Trophoblast cell (in vitro differentiated cells and primary cell): ENCODE measurements around the gene GPR179.

Experiments
- DNase-seq, 2 donors: peaks; one replicate each; pipeline ENCODE4 v3.0.0-alpha.2; 2016
- H2AFZ ChIP-seq: 2 replicates; pipeline ENCODE4 v1.6.1; 2013; ENCODE audit warnings: low read length, moderate library complexity, mild to moderate bottlenecking; ENCODE audit not compliant: insufficient read depth, poor library complexity
- H2AK5ac ChIP-seq: 2 replicates; pipeline ENCODE4 v1.6.1; 2013; ENCODE audit warnings: mild to moderate bottlenecking, low read length
- H2BK120ac ChIP-seq: 2 replicates; pipeline ENCODE4 v1.6.1; 2013; ENCODE audit warnings: low read length, mild to moderate bottlenecking, moderate library complexity; ENCODE audit not compliant: insufficient read depth, poor library complexity
- H2BK12ac ChIP-seq: 2 replicates; pipeline ENCODE4 v1.6.1; 2013; ENCODE audit warnings: mild to moderate bottlenecking, low read length, moderate library complexity
- H2BK5ac ChIP-seq: 2 replicates; pipeline ENCODE4 v1.6.1; 2013; ENCODE audit warnings: low read length, low read depth, moderate library complexity, mild to moderate bottlenecking; ENCODE audit not compliant: poor library complexity
- H3K14ac ChIP-seq: 2 replicates; pipeline ENCODE4 v1.6.1; 2013; ENCODE audit warnings: mild to moderate bottlenecking, low read length
- H3K18ac ChIP-seq: 2 replicates; pipeline ENCODE4 v1.6.1; 2013; ENCODE audit warnings: mild to moderate bottlenecking, low read length
- H3K23ac ChIP-seq: 2 replicates; pipeline ENCODE4 v1.6.1; 2013; ENCODE audit warnings: low read length
- H3K27ac ChIP-seq: 2 replicates; pipeline ENCODE4 v1.5.1; 2013; ENCODE audit warnings: low read depth, mild to moderate bottlenecking, inconsistent platforms, low read length, moderate library complexity
- H3K27me3 ChIP-seq: 2 replicates; pipeline ENCODE4 v1.6.1; 2013; ENCODE audit warnings: inconsistent platforms, mild to moderate bottlenecking, low read length, moderate library complexity; ENCODE audit not compliant: insufficient read depth
- H3K36me3 ChIP-seq, 2 experiments: 1 replicate in 1 of 2; 2 replicates in 1 of 2; pipeline ENCODE4 v1.6.1; 2013; ENCODE audit warnings: low read length in 2 of 2, mild to moderate bottlenecking in 2 of 2, moderate library complexity in 1 of 2; ENCODE audit not compliant: insufficient read depth in 2 of 2, control insufficient read depth in 1 of 2
- H3K4ac ChIP-seq: 2 replicates; pipeline ENCODE4 v1.6.1; 2013; ENCODE audit warnings: low read depth, mild to moderate bottlenecking, low read length, moderate library complexity
- H3K4me1 ChIP-seq, 2 experiments: 1 replicate in 1 of 2; 2 replicates in 1 of 2; pipeline ENCODE4 v1.6.1; 2013; ENCODE audit warnings: low read length in 2 of 2, mild to moderate bottlenecking in 2 of 2, moderate library complexity in 1 of 2; ENCODE audit not compliant: insufficient read depth in 2 of 2, control insufficient read depth in 1 of 2
- H3K4me2 ChIP-seq: 2 replicates; pipeline ENCODE4 v1.6.1; 2013; ENCODE audit warnings: inconsistent platforms, mild to moderate bottlenecking, low read length, moderate library complexity
- H3K4me3 ChIP-seq: 2 replicates; pipeline ENCODE4 v1.5.1; 2013; ENCODE audit warnings: mild to moderate bottlenecking, low read depth, low read length, inconsistent platforms
- H3K79me1 ChIP-seq: one replicate; pipeline ENCODE4 v1.6.1; 2013; ENCODE audit warnings: low read length
- H3K79me2 ChIP-seq: 2 replicates; pipeline ENCODE4 v1.6.1; 2013; ENCODE audit warnings: low read length, mild to moderate bottlenecking; ENCODE audit not compliant: control insufficient read depth, insufficient read depth, poor library complexity
- H3K9ac ChIP-seq: 2 replicates; pipeline ENCODE4 v1.6.1; 2013; ENCODE audit warnings: mild to moderate bottlenecking, low read length
- H3K9me3 ChIP-seq: 2 replicates; pipeline ENCODE4 v1.6.1; 2013; ENCODE audit warnings: low read depth, mild to moderate bottlenecking, control low read depth, inconsistent platforms, low read length; ENCODE audit not compliant: insufficient read depth
- H4K12ac ChIP-seq: 2 replicates; pipeline ENCODE4 v1.6.1; 2013; ENCODE audit warnings: low read depth, mild to moderate bottlenecking, low read length, moderate library complexity
- H4K8ac ChIP-seq: 2 replicates; pipeline ENCODE4 v1.6.1; 2013; ENCODE audit warnings: low read depth, mild to moderate bottlenecking, low read length, moderate library complexity
- H4K91ac ChIP-seq: one replicate; pipeline ENCODE4 v1.6.1; 2013; ENCODE audit warnings: low read depth, mild to moderate bottlenecking, low read length, moderate library complexity
- WGBS: extraction: QIAGEN DNeasy Blood & Tissue Kit; methylation state at CpG from one replicate; pipeline ENCODE4 v1.1.7; 2013; ENCODE audit warnings: missing lambda C conversion rate; ENCODE audit not compliant: insufficient read length, insufficient coverage; ENCODE audit errors: extremely low coverage; 5-methylcytosine and 5-hydroxymethylcytosine counted together

GPR179 gene

DNA sequence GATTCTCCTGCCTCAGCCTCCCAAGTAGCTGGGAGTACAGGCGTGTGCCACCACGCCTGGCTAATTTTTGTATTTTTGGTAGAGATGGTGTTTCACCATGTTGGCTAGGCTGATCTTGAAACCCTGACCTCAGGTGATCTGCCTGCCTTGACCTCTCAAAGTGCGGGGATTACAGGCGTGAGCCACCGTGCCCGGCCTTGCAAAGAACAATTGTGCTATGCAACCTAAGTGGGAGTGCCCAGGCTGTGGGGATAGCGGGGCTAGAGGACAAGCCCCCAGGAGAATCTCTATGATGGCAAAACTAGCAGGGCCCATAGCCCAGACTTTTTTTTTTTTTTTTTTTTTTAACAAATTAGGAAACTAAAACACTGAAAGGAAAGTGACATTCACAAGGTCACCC is 2.0 kb upstream of the GPR179 start:
- Histone ChIP-seq H3K4me3 (no peak overlapping the region), H3K4ac (no peak overlapping the region), H2BK5ac (no peak overlapping the region), H3K27me3 (no peaks in the 10 kb centered on the region), H3K14ac (no peak overlapping the region), H2AFZ (no peak overlapping the region), H2AK5ac (no peak overlapping the region), H3K23ac (no peak overlapping the region), H4K8ac (no peak overlapping the region), H3K4me1 (no peaks in the 10 kb centered on the region), H3K4me2 (no peak overlapping the region), H2BK120ac (no peak overlapping the region), H3K79me2 (no peaks in the 10 kb centered on the region), H4K12ac (no peak overlapping the region), H3K36me3 (no peaks in the 10 kb centered on the region), H2BK12ac (no peak overlapping the region), H3K9me3 (no peaks in the 10 kb centered on the region), H3K18ac (no peak overlapping the region), H3K79me1 (no peaks in the 10 kb centered on the region), H4K91ac (no peak overlapping the region), H3K27ac (no peak overlapping the region), H3K9ac (no peak overlapping the region)
- no CpG with 5 or more reads among the region's 7 CpGs for WGBS
- no peak for DNase-seq

DNA sequence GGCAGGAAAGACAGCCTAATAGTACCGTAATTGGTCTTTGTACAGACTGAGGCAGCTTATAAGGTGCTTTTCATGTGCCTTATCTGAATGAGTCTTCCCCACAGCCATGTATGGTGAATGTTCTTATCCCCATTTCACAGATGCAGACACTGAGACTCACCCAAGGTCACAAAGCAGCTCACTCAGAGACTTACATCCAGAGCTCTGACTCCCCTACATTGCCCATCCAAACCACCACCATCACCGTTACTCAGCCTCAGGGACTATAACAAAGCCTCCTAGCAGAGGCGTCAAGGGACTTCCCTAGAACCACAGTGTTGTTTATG is 627 bp upstream of the GPR179 start:
- H3K79me2 ChIP-seq = no peaks in the 10 kb centered on the region
- DNase-seq = no peak
- no peak overlapping the region for H3K4me2 ChIP-seq
- no peak overlapping the region for H3K9ac ChIP-seq
- H2BK5ac ChIP-seq = no peak overlapping the region
- H3K36me3 ChIP-seq = no peaks in the 10 kb centered on the region
- no peak overlapping the region for H3K18ac ChIP-seq
- no peak overlapping the region for H3K27ac ChIP-seq
- H3K23ac ChIP-seq = no peak overlapping the region
- no peak overlapping the region for H2AK5ac ChIP-seq
- H3K4ac ChIP-seq = no peak overlapping the region
- H2BK12ac ChIP-seq = no peak overlapping the region
- no peak overlapping the region for H4K12ac ChIP-seq
- H3K4me3 ChIP-seq = peak overlapping the region; percentile 18
- no peak overlapping the region for H4K91ac ChIP-seq
- no peak overlapping the region for H3K14ac ChIP-seq
- H2AFZ ChIP-seq = no peak overlapping the region
- no peak overlapping the region for H4K8ac ChIP-seq
- H3K4me1 ChIP-seq = no peaks in the 10 kb centered on the region
- WGBS = no CpG with 5 or more reads among the region's 3 CpGs
- no peaks in the 10 kb centered on the region for H3K9me3 ChIP-seq
- H2BK120ac ChIP-seq = no peak overlapping the region
- no peaks in the 10 kb centered on the region for H3K27me3 ChIP-seq
- no peaks in the 10 kb centered on the region for H3K79me1 ChIP-seq

DNA sequence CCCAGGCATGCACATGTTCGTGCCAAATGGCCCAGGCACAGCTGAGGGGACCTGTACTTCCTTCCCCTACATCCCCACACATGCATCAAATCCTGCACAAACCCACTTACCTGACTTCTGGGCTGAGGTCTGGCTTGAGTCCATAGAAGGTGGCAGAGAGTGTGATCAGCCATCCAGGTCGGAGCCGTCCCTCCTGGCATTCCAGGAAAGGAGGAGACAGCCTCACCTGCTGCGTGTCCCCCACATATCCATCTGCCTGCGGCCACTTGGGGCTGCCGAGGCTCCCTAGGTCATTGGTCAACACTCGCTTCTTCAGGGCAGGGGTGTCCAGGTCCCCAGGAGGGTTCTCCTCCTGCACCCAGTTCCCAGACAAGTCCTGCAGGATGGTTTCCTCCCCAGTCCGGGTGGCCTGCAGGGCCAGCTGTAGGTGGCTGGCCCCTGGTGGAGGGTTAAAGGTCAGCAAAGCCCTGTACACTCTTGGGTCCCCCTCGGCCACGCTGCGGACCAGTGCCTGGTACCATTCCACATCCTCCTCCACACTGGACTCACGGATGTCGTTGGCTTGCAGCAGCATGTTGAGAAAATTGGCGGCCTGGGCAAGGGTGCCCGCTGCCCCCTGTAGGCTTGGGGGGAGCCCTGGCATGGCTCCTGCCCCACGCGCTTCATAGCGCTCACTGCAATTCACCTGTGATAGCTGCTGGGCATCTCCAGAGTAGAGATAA is 709 bp downstream of the GPR179 start:
- no peaks in the 10 kb centered on the region for H3K36me3 ChIP-seq
- no peak overlapping the region for H2BK12ac ChIP-seq
- H4K91ac ChIP-seq = no peak overlapping the region
- H3K18ac ChIP-seq = no peak overlapping the region
- no peaks in the 10 kb centered on the region for H3K79me1 ChIP-seq
- no peak overlapping the region for H4K12ac ChIP-seq
- no peak overlapping the region for H4K8ac ChIP-seq
- no peak overlapping the region for H2BK120ac ChIP-seq
- no peaks in the 10 kb centered on the region for H3K27me3 ChIP-seq
- no peaks in the 10 kb centered on the region for H3K9me3 ChIP-seq
- peak overlapping the region; percentile 17 for H3K23ac ChIP-seq
- H2AK5ac ChIP-seq = no peak overlapping the region
- H2BK5ac ChIP-seq = no peak overlapping the region
- H3K4me1 ChIP-seq = no peaks in the 10 kb centered on the region
- no peak for DNase-seq
- no peaks in the 10 kb centered on the region for H3K79me2 ChIP-seq
- H3K4ac ChIP-seq = no peak overlapping the region
- H3K14ac ChIP-seq = no peak overlapping the region
- no CpG with 5 or more reads among the region's 18 CpGs for WGBS
- H3K9ac ChIP-seq = no peak overlapping the region
- no peak overlapping the region for H3K4me2 ChIP-seq
- H3K27ac ChIP-seq = no peak overlapping the region
- no peak overlapping the region for H2AFZ ChIP-seq
- no peak overlapping the region for H3K4me3 ChIP-seq

GRCh38 chr17:38341035-38341721 is 2.6 kb downstream of the GPR179 start:
- H2AFZ ChIP-seq = no peak overlapping the region
- DNase-seq = no peak

More at GRCh38 chr17:38341035-38341721, 2.6 kb downstream of the GPR179 start:
- Histone ChIP-seq H3K4me2 (no peak overlapping the region), H3K79me1 (no peaks in the 10 kb centered on the region), H2BK12ac (no peak overlapping the region), H2BK5ac (no peak overlapping the region), H3K9me3 (no peaks in the 10 kb centered on the region), H3K4me1 (no peaks in the 10 kb centered on the region), H3K4me3 (no peak overlapping the region), H3K14ac (no peak overlapping the region), H3K27ac (no peak overlapping the region), H3K27me3 (no peaks in the 10 kb centered on the region), H3K36me3 (no peaks in the 10 kb centered on the region), H2AK5ac (no peak overlapping the region), H3K18ac (no peak overlapping the region), H2BK120ac (no peak overlapping the region), H4K12ac (no peak overlapping the region), H4K8ac (no peak overlapping the region), H4K91ac (no peak overlapping the region), H3K23ac (no peak overlapping the region), H3K4ac (no peak overlapping the region), H3K9ac (no peak overlapping the region), H3K79me2 (no peaks in the 10 kb centered on the region)
- WGBS = no CpG with 5 or more reads among the region's 5 CpGs
